ENCODE measurements around the gene CCDC148.
"Not testable (repeated sequence)": the region's sequence is repeated elsewhere in the genome, so short reads cannot be mapped to it uniquely, and the experiment has no call there.

The CCDC148 gene

GRCh38 chr2:158478237-158478636 is 21.7 kb upstream of the CCDC148 start:
- Histone ChIP-seq H3K9ac (ENCODE audit: low read depth, low read length) (no peak overlapping the region), H3K36me3 (ENCODE audit: insufficient read depth, low read depth, low read length) (no peaks in the 10 kb centered on the region), H3K27ac (ENCODE audit: low read length) (no peak overlapping the region), H3K9me3 (ENCODE audit: insufficient read depth, low read depth, low read length) (no peaks in the 10 kb centered on the region), H3K4me3 (ENCODE audit: low read length) (no peak overlapping the region), H3K27me3 (ENCODE audit: insufficient read depth, low read length) (no peaks in the 10 kb centered on the region), H3K4me1 (ENCODE audit: insufficient read depth, low read length) (peaks cover 8% of the 10 kb centered on the region; the same call in 1 of the 2 replicates)

GRCh38 chr2:158477202-158477601 is 20.6 kb upstream of the CCDC148 start:
- Histone ChIP-seq H3K4me3 (ENCODE audit: low read length) (no peak overlapping the region), H3K36me3 (ENCODE audit: insufficient read depth, low read depth, low read length) (peaks cover 7% of the 10 kb centered on the region; the same call in 1 of the 2 replicates), H3K9me3 (ENCODE audit: insufficient read depth, low read depth, low read length) (no peaks in the 10 kb centered on the region), H3K4me1 (ENCODE audit: insufficient read depth, low read length) (peaks cover 8% of the 10 kb centered on the region; the same call in 1 of the 2 replicates), H3K27ac (ENCODE audit: low read length) (no peak overlapping the region), H3K27me3 (ENCODE audit: insufficient read depth, low read length) (no peaks in the 10 kb centered on the region), H3K9ac (ENCODE audit: low read depth, low read length) (no peak overlapping the region)

- H3K9me3 ChIP-seq (ENCODE audit: insufficient read depth, low read depth, low read length); H3K4me3 ChIP-seq (ENCODE audit: low read length): not testable (repeated sequence)
- H3K4me1 ChIP-seq (ENCODE audit: insufficient read depth, low read length) = peaks cover 17% of the 10 kb centered on the region; the same call in 1 of the 2 replicates
Measured at GRCh38 chr2:158474526-158475011, 18.0 kb upstream of the CCDC148 start.

GRCh38 chr2:158473719-158474392 is 17.3 kb upstream of the CCDC148 start:
- no peak overlapping the region for H3K9ac ChIP-seq (ENCODE audit: low read depth, low read length)
- no peaks in the 10 kb centered on the region for H3K9me3 ChIP-seq (ENCODE audit: insufficient read depth, low read depth, low read length)
- H3K36me3 ChIP-seq (ENCODE audit: insufficient read depth, low read depth, low read length) = peaks cover 12% of the 10 kb centered on the region
- H3K27ac ChIP-seq (ENCODE audit: low read length) = no peak overlapping the region
- H3K4me3 ChIP-seq (ENCODE audit: low read length) = no peak overlapping the region
- peaks cover 17% of the 10 kb centered on the region; the same call in 1 of the 2 replicates for H3K4me1 ChIP-seq (ENCODE audit: insufficient read depth, low read length)
- H3K27me3 ChIP-seq (ENCODE audit: insufficient read depth, low read length) = no peaks in the 10 kb centered on the region

More at GRCh38 chr2:158474526-158475011, 18.0 kb upstream of the CCDC148 start:
- not testable (repeated sequence) for H3K9ac ChIP-seq (ENCODE audit: low read depth, low read length); H3K27me3 ChIP-seq (ENCODE audit: insufficient read depth, low read length); H3K27ac ChIP-seq (ENCODE audit: low read length)
- H3K36me3 ChIP-seq (ENCODE audit: insufficient read depth, low read depth, low read length) = peaks cover 12% of the 10 kb centered on the region

- Histone ChIP-seq H3K4me1 (ENCODE audit: insufficient read depth, low read length) (peaks cover 17% of the 10 kb centered on the region; the same call in 1 of the 2 replicates), H3K36me3 (ENCODE audit: insufficient read depth, low read depth, low read length) (peaks cover 12% of the 10 kb centered on the region)
- H3K27me3 ChIP-seq (ENCODE audit: insufficient read depth, low read length); H3K9me3 ChIP-seq (ENCODE audit: insufficient read depth, low read depth, low read length); H3K9ac ChIP-seq (ENCODE audit: low read depth, low read length); H3K27ac ChIP-seq (ENCODE audit: low read length); H3K4me3 ChIP-seq (ENCODE audit: low read length): not testable (repeated sequence)
Measured at GRCh38 chr2:158473300-158473699, 16.7 kb upstream of the CCDC148 start.

- Histone ChIP-seq H3K4me1 (ENCODE audit: insufficient read depth, low read length) (peaks cover 17% of the 10 kb centered on the region; the same call in 1 of the 2 replicates), H3K36me3 (ENCODE audit: insufficient read depth, low read depth, low read length) (peaks cover 12% of the 10 kb centered on the region)
- H3K27me3 ChIP-seq (ENCODE audit: insufficient read depth, low read length); H3K9ac ChIP-seq (ENCODE audit: low read depth, low read length); H3K9me3 ChIP-seq (ENCODE audit: insufficient read depth, low read depth, low read length); H3K4me3 ChIP-seq (ENCODE audit: low read length); H3K27ac ChIP-seq (ENCODE audit: low read length): not testable (repeated sequence)
Measured at GRCh38 chr2:158472829-158473228, 16.3 kb upstream of the CCDC148 start.

- Histone ChIP-seq H3K36me3 (ENCODE audit: insufficient read depth, low read depth, low read length) (peaks cover 6% of the 10 kb centered on the region), H3K9ac (ENCODE audit: low read depth, low read length) (no peak overlapping the region), H3K9me3 (ENCODE audit: insufficient read depth, low read depth, low read length) (no peaks in the 10 kb centered on the region), H3K27me3 (ENCODE audit: insufficient read depth, low read length) (no peaks in the 10 kb centered on the region), H3K27ac (ENCODE audit: low read length) (no peak overlapping the region), H3K4me3 (ENCODE audit: low read length) (no peak overlapping the region), H3K4me1 (ENCODE audit: insufficient read depth, low read length) (peaks cover 9% of the 10 kb centered on the region; the same call in 1 of the 2 replicates)
Measured at GRCh38 chr2:158467248-158467647, 10.7 kb upstream of the CCDC148 start.

GRCh38 chr2:158464426-158465281 is 8.1 kb upstream of the CCDC148 start:
- Histone ChIP-seq H3K27me3 (ENCODE audit: insufficient read depth, low read length) (no peaks in the 10 kb centered on the region), H3K9ac (ENCODE audit: low read depth, low read length) (no peak overlapping the region), H3K27ac (ENCODE audit: low read length) (no peak overlapping the region), H3K36me3 (ENCODE audit: insufficient read depth, low read depth, low read length) (no peaks in the 10 kb centered on the region), H3K4me3 (ENCODE audit: low read length) (no peak overlapping the region), H3K4me1 (ENCODE audit: insufficient read depth, low read length) (peaks cover 11% of the 10 kb centered on the region), H3K9me3 (ENCODE audit: insufficient read depth, low read depth, low read length) (no peaks in the 10 kb centered on the region)

- Histone ChIP-seq H3K27ac (ENCODE audit: low read length) (no peak overlapping the region), H3K4me3 (ENCODE audit: low read length) (no peak overlapping the region), H3K27me3 (ENCODE audit: insufficient read depth, low read length) (no peaks in the 10 kb centered on the region), H3K36me3 (ENCODE audit: insufficient read depth, low read depth, low read length) (no peaks in the 10 kb centered on the region), H3K4me1 (ENCODE audit: insufficient read depth, low read length) (peaks cover 17% of the 10 kb centered on the region), H3K9ac (ENCODE audit: low read depth, low read length) (no peak overlapping the region), H3K9me3 (ENCODE audit: insufficient read depth, low read depth, low read length) (no peaks in the 10 kb centered on the region)
Measured at GRCh38 chr2:158463496-158464095, 7.0 kb upstream of the CCDC148 start.

- no peaks in the 10 kb centered on the region for H3K36me3 ChIP-seq (ENCODE audit: insufficient read depth, low read depth, low read length)
- no peaks in the 10 kb centered on the region for H3K9me3 ChIP-seq (ENCODE audit: insufficient read depth, low read depth, low read length)
- no peak overlapping the region for H3K27ac ChIP-seq (ENCODE audit: low read length)
- no peak overlapping the region for H3K4me3 ChIP-seq (ENCODE audit: low read length)
- H3K27me3 ChIP-seq (ENCODE audit: insufficient read depth, low read length) = no peaks in the 10 kb centered on the region
- H3K9ac ChIP-seq (ENCODE audit: low read depth, low read length) = no peak overlapping the region
- H3K4me1 ChIP-seq (ENCODE audit: insufficient read depth, low read length) = peaks cover 17% of the 10 kb centered on the region
Measured at GRCh38 chr2:158460632-158461297, 4.2 kb upstream of the CCDC148 start.

Data from iPS-20b (cell line).